ENCODE results near the gene LONP2. TPM values are rescaled to one million over a fixed set of nuclear protein-coding genes. Genes with fewer than 3 reads are reported as not detected.

The LONP2 gene
- total and polyA plus RNA-seq, 2 experiments from 2014 or later: 12.4 to 25.2 TPM

DNA sequence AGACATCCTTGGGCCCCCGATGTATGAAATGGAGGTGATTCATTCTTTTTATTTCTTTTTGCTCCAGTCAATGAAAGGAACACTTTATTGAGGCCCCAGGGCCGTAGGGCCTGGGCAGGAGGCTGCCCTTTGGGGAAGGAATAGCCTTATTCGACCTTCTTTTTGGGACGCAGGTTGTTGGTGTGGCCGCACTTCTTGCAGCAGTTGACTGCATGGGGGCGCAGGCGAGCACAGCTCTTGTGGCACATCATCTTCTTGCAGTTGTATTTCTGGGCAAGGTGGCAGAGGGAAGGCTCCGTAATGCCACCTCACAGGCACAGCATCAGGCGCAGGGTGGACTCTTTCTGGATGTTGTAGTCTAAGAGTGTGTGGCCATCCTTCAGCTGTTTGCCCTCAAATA is 90.2 kb downstream of the LONP2 start:
- no peaks in the 10 kb centered on the region for H3K79me2 ChIP-seq (replicated peaks; ENCODE audit: insufficient read depth)
- peaks cover 25% of the 10 kb centered on the region; the same call in 1 of the 2 replicates for H3K4me1 ChIP-seq (ENCODE audit: insufficient read depth)
- no peaks in the 10 kb centered on the region for H3K9me2 ChIP-seq (ENCODE audit: insufficient read depth)
- peak; percentile 84 for ATAC-seq
- H3K4me1 Mint-ChIP-seq: peaks cover 32% of the 10 kb centered on the region
- peak; percentile 69 for DNase-seq (ENCODE audit: low spot score)
- H3K4me3 Mint-ChIP-seq: no peak overlapping the region
- H3K4me3 ChIP-seq: no peak overlapping the region
- no peaks in the 10 kb centered on the region for H4K20me1 ChIP-seq (replicated peaks; ENCODE audit: insufficient read depth)
- TF ChIP-seq CTCF (conservative IDR thresholded peaks at IDR 0.05; ENCODE audit: low read depth in 2 of 2): peak; percentile 62 to 69
- no peak for TF ChIP-seq ETS1 (IDR thresholded peaks at IDR 0.05)
- TF ChIP-seq CREB1 (CRISPR knock-in tag; IDR thresholded peaks at IDR 0.05; ENCODE audit: low read depth): no peak
- H3K36me3 ChIP-seq (ENCODE audit: insufficient read depth): no peaks in the 10 kb centered on the region
- peaks cover 2% of the 10 kb centered on the region for H3K27me3 Mint-ChIP-seq (ENCODE audit: insufficient read depth, low read depth, poor library complexity)
- H3K27ac Mint-ChIP-seq: no peak overlapping the region
- H3K36me3 Mint-ChIP-seq (ENCODE audit: low read depth): peaks cover 16% of the 10 kb centered on the region
- no peak overlapping the region for H3K4me2 ChIP-seq
- H3K9me3 Mint-ChIP-seq: no peaks in the 10 kb centered on the region
- no peak overlapping the region for H2AFZ ChIP-seq
- H3K27ac ChIP-seq (ENCODE audit: low read depth): peak overlapping the region; percentile 3; the same call in 1 of the 2 replicates
- H3F3A ChIP-seq (replicated peaks; ENCODE audit: low read depth): no peaks in the 10 kb centered on the region
- no peaks in the 10 kb centered on the region for H3K27me3 ChIP-seq (ENCODE audit: insufficient read depth)

DNA sequence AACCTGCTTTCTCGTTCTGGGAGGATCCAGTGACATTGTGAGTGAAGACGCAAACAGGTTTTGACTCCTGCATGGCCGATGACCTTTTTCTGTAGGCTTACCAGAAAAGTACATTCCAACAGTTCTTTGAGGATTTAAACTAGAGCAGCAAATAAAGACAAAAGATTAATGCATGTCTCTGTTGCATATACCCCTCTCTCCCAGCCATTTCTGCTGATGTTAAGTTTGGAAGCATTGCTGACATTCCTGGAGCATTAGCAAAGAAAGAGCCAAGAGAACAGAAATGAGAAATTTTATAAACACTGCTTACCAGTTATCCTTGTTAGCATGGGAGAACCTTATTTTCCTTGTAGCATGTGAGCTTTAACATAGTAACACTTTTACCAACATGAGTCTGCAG is 91.9 kb downstream of the LONP2 start:
- Histone ChIP-seq H3K4me1 (ENCODE audit: insufficient read depth) (peaks cover 25% of the 10 kb centered on the region; the same call in 1 of the 2 replicates), H3F3A (replicated peaks; ENCODE audit: low read depth) (no peaks in the 10 kb centered on the region), H3K36me3 (ENCODE audit: insufficient read depth) (no peaks in the 10 kb centered on the region), H3K27ac (ENCODE audit: low read depth) (peak overlapping the region; percentile 53; the same call in 1 of the 2 replicates), H4K20me1 (replicated peaks; ENCODE audit: insufficient read depth) (no peaks in the 10 kb centered on the region), H2AFZ (no peak overlapping the region), H3K4me3 (no peak overlapping the region), H3K79me2 (replicated peaks; ENCODE audit: insufficient read depth) (no peaks in the 10 kb centered on the region), H3K27me3 (ENCODE audit: insufficient read depth) (no peaks in the 10 kb centered on the region), H3K4me2 (no peak overlapping the region), H3K9me2 (ENCODE audit: insufficient read depth) (no peaks in the 10 kb centered on the region)
- no peaks in the 10 kb centered on the region for H3K9me3 Mint-ChIP-seq
- peaks cover 16% of the 10 kb centered on the region for H3K36me3 Mint-ChIP-seq (ENCODE audit: low read depth)
- peaks cover 2% of the 10 kb centered on the region for H3K27me3 Mint-ChIP-seq (ENCODE audit: insufficient read depth, low read depth, poor library complexity)
- no peak overlapping the region for H3K4me3 Mint-ChIP-seq
- ATAC-seq: no peak
- H3K4me1 Mint-ChIP-seq: peaks cover 32% of the 10 kb centered on the region
- peak overlapping the region; percentile 89; the same call in 1 of the 2 replicates for H3K27ac Mint-ChIP-seq
- DNase-seq (ENCODE audit: low spot score): peak; percentile 29
- TF ChIP-seq CREB1 (CRISPR knock-in tag; IDR thresholded peaks at IDR 0.05; ENCODE audit: low read depth): no peak
- no peak for TF ChIP-seq POLR2AphosphoS5 (IDR thresholded peaks at IDR 0.05; ENCODE audit: low read depth)
- no peak for TF ChIP-seq EZH2 (IDR thresholded peaks at IDR 0.05; ENCODE audit: low read depth, unreplicated experiment)
- no peak for TF ChIP-seq JUNB (IDR thresholded peaks at IDR 0.05; ENCODE audit: unreplicated experiment)
- TF ChIP-seq CTCF (conservative IDR thresholded peaks at IDR 0.05; ENCODE audit: low read depth in 2 of 2): no peak
- TF ChIP-seq, protein P1, sequence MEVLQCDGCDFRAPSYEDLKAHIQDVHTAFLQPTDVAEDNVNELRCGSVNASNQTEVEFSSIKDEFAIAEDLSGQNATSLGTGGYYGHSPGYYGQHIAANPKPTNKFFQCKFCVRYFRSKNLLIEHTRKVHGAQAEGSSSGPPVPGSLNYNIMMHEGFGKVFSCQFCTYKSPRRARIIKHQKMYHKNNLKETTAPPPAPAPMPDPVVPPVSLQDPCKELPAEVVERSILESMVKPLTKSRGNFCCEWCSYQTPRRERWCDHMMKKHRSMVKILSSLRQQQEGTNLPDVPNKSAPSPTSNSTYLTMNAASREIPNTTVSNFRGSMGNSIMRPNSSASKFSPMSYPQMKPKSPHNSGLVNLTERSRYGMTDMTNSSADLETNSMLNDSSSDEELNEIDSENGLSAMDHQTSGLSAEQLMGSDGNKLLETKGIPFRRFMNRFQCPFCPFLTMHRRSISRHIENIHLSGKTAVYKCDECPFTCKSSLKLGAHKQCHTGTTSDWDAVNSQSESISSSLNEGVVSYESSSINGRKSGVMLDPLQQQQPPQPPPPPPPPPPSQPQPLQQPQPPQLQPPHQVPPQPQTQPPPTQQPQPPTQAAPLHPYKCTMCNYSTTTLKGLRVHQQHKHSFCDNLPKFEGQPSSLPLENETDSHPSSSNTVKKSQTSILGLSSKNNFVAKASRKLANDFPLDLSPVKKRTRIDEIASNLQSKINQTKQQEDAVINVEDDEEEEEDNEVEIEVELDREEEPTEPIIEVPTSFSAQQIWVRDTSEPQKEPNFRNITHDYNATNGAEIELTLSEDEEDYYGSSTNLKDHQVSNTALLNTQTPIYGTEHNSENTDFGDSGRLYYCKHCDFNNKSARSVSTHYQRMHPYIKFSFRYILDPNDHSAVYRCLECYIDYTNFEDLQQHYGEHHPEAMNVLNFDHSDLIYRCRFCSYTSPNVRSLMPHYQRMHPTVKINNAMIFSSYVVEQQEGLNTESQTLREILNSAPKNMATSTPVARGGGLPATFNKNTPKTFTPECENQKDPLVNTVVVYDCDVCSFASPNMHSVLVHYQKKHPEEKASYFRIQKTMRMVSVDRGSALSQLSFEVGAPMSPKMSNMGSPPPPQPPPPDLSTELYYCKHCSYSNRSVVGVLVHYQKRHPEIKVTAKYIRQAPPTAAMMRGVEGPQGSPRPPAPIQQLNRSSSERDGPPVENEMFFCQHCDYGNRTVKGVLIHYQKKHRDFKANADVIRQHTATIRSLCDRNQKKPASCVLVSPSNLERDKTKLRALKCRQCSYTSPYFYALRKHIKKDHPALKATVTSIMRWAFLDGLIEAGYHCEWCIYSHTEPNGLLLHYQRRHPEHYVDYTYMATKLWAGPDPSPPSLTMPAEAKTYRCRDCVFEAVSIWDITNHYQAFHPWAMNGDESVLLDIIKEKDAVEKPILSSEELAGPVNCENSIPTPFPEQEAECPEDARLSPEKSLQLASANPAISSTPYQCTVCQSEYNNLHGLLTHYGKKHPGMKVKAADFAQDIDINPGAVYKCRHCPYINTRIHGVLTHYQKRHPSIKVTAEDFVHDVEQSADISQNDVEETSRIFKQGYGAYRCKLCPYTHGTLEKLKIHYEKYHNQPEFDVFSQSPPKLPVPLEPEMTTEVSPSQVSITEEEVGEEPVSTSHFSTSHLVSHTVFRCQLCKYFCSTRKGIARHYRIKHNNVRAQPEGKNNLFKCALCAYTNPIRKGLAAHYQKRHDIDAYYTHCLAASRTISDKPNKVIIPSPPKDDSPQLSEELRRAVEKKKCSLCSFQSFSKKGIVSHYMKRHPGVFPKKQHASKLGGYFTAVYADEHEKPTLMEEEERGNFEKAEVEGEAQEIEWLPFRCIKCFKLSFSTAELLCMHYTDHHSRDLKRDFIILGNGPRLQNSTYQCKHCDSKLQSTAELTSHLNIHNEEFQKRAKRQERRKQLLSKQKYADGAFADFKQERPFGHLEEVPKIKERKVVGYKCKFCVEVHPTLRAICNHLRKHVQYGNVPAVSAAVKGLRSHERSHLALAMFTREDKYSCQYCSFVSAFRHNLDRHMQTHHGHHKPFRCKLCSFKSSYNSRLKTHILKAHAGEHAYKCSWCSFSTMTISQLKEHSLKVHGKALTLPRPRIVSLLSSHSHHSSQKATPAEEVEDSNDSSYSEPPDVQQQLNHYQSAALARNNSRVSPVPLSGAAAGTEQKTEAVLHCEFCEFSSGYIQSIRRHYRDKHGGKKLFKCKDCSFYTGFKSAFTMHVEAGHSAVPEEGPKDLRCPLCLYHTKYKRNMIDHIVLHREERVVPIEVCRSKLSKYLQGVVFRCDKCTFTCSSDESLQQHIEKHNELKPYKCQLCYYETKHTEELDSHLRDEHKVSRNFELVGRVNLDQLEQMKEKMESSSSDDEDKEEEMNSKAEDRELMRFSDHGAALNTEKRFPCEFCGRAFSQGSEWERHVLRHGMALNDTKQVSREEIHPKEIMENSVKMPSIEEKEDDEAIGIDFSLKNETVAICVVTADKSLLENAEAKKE (CRISPR knock-in tag; IDR thresholded peaks at IDR 0.05): no peak

Data from GM23338 (cell line).